Liver (tissue), 3 donors: ENCODE data around the gene FAM222A.

Experiments
- SP1 ChIP-seq: IDR thresholded peaks from 2 replicates; pipeline ENCODE4 v1.6.1; 2018; ENCODE audit warnings: antibody characterized with exemption, mild to moderate bottlenecking
- TF ChIP-seq, protein P1 (sequence below): IDR thresholded peaks from 2 replicates; pipeline ENCODE4 v1.6.1; 2016; ENCODE audit warnings: antibody characterized with exemption, mild to moderate bottlenecking
- TF ChIP-seq, protein P2 (sequence below): fragments of 150-350 bp; IDR thresholded peaks from 2 replicates; pipeline ENCODE4 v1.5.1; 2017; ENCODE audit warnings: improper control_type of control experiment, low read depth, low read length; ENCODE audit not compliant: missing input control
- donor health status: healthy.
- donor health status: healthy.

DNA sequence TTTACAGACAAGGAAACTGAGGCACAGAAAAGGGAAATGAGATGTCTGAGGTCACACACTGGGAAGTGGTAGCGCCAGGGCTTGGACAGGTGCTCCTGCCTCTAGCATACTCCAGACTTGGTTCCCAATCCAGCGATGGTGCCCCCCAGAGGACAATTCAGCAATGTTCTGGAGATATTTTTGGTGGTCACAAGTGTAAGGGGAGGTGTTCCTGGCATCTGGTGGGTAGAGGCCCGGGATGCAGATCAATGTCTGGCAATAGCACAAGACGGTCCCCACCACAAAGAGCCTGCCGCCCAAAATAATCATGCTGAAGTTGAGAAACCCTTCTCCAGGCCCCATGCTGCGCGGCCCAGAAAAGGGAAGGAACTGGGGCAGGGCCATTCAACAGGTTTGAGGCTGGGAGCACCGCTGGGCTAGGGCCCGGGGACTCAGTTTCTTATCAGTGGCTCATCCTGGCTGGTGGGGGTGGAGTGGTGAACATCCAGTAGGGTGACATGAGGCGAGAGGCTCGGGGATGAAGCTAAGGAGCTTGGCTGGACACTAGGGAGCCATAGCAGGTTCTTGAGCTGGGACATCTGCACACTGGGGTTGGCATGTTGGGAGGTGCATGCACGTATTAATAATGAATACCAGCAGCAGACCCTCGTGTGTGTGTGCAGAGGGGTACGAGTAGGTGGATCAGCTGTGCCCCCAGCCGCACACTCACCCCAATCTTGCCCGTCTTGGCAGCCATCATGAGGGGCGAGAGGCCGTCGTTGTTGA, 84.5 kb downstream of the FAM222A start:
- TF ChIP-seq, protein P1, sequence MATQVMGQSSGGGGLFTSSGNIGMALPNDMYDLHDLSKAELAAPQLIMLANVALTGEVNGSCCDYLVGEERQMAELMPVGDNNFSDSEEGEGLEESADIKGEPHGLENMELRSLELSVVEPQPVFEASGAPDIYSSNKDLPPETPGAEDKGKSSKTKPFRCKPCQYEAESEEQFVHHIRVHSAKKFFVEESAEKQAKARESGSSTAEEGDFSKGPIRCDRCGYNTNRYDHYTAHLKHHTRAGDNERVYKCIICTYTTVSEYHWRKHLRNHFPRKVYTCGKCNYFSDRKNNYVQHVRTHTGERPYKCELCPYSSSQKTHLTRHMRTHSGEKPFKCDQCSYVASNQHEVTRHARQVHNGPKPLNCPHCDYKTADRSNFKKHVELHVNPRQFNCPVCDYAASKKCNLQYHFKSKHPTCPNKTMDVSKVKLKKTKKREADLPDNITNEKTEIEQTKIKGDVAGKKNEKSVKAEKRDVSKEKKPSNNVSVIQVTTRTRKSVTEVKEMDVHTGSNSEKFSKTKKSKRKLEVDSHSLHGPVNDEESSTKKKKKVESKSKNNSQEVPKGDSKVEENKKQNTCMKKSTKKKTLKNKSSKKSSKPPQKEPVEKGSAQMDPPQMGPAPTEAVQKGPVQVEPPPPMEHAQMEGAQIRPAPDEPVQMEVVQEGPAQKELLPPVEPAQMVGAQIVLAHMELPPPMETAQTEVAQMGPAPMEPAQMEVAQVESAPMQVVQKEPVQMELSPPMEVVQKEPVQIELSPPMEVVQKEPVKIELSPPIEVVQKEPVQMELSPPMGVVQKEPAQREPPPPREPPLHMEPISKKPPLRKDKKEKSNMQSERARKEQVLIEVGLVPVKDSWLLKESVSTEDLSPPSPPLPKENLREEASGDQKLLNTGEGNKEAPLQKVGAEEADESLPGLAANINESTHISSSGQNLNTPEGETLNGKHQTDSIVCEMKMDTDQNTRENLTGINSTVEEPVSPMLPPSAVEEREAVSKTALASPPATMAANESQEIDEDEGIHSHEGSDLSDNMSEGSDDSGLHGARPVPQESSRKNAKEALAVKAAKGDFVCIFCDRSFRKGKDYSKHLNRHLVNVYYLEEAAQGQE: no peak
- TF ChIP-seq, protein P2, sequence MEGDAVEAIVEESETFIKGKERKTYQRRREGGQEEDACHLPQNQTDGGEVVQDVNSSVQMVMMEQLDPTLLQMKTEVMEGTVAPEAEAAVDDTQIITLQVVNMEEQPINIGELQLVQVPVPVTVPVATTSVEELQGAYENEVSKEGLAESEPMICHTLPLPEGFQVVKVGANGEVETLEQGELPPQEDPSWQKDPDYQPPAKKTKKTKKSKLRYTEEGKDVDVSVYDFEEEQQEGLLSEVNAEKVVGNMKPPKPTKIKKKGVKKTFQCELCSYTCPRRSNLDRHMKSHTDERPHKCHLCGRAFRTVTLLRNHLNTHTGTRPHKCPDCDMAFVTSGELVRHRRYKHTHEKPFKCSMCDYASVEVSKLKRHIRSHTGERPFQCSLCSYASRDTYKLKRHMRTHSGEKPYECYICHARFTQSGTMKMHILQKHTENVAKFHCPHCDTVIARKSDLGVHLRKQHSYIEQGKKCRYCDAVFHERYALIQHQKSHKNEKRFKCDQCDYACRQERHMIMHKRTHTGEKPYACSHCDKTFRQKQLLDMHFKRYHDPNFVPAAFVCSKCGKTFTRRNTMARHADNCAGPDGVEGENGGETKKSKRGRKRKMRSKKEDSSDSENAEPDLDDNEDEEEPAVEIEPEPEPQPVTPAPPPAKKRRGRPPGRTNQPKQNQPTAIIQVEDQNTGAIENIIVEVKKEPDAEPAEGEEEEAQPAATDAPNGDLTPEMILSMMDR: no peak
- no peak for TF ChIP-seq SP1
